NCI-H2171 (cell line): ENCODE measurements around the gene UCK1.
A peak's percentile ranks its signal among the peaks of the same experiment; 100 is the strongest.

Experiments
- DNase-seq: peaks from one replicate; lab custom pipeline; 2025; lab: John Stamatoyannopoulos, UW

Gene UCK1

GRCh38 chr9:131530920-131531832, at the start of gene UCK1:
TSS of gene UCK1 (minus strand) at chr9:131531263. CDS start at chr9:131531174, 89 bp downstream.
- DNase-seq: peak; percentile 94

GRCh38 chr9:131580358-131580757, 49.3 kb upstream of the UCK1 start:
- no peak for DNase-seq

- no peak for DNase-seq
Observed at GRCh38 chr9:131579789-131580211, 48.7 kb upstream of the UCK1 start.

GRCh38 chr9:131578731-131579504, 47.9 kb upstream of the UCK1 start:
- no peak for DNase-seq

GRCh38 chr9:131578021-131578420, 47.0 kb upstream of the UCK1 start:
- peak; percentile 53 for DNase-seq

GRCh38 chr9:131577005-131578000, 46.2 kb upstream of the UCK1 start:
- DNase-seq: no peak

- DNase-seq: no peak
Observed at GRCh38 chr9:131575946-131576853, 45.1 kb upstream of the UCK1 start.

GRCh38 chr9:131574730-131575640, 43.9 kb upstream of the UCK1 start:
- DNase-seq: no peak

- no peak for DNase-seq
Observed at GRCh38 chr9:131567910-131568309, 36.8 kb upstream of the UCK1 start.

- no peak for DNase-seq
Observed at GRCh38 chr9:131566158-131566557, 35.1 kb upstream of the UCK1 start.

GRCh38 chr9:131565369-131565768, 34.3 kb upstream of the UCK1 start:
- no peak for DNase-seq

GRCh38 chr9:131562032-131562959, 31.2 kb upstream of the UCK1 start:
- no peak for DNase-seq

- no peak for DNase-seq
Observed at GRCh38 chr9:131559421-131560000, 28.4 kb upstream of the UCK1 start.

GRCh38 chr9:131557855-131558548, 26.9 kb upstream of the UCK1 start:
- DNase-seq: no peak

GRCh38 chr9:131555841-131556673, 25.0 kb upstream of the UCK1 start:
- DNase-seq: no peak

GRCh38 chr9:131554843-131555351, 23.8 kb upstream of the UCK1 start:
- no peak for DNase-seq
